Type B pancreatic cell (in vitro differentiated cells): Measurements from ENCODE around the gene RRP7A. TPM values are rescaled to one million over a fixed set of nuclear protein-coding genes. Genes with fewer than 3 reads are reported as not detected.
"Not testable (repeated sequence)": the region's sequence is repeated elsewhere in the genome, so short reads cannot be mapped to it uniquely, and the experiment has no call there.

ENCODE experiments used
- DNase-seq: peaks from one replicate; pipeline ENCODE4 v3.0.0; 2021; ENCODE audit warnings: mixed read lengths; ENCODE audit not compliant: unreplicated experiment; ENCODE audit errors: extremely low spot score
- H3K27ac Mint-ChIP-seq: 2 replicates; pipeline ENCODE4 v1.8.0; 2021; ENCODE audit warnings: mild to moderate bottlenecking, mixed read lengths
- H3K27me3 Mint-ChIP-seq: 2 replicates; pipeline ENCODE4 v1.8.0; 2021; ENCODE audit warnings: mixed read lengths
- H3K36me3 Mint-ChIP-seq: 2 replicates; pipeline ENCODE4 v1.8.0; 2021; ENCODE audit warnings: mixed read lengths
- H3K4me1 Mint-ChIP-seq: one replicate; pipeline ENCODE4 v1.8.0; 2021; ENCODE audit warnings: mixed read lengths; ENCODE audit not compliant: unreplicated experiment
- H3K4me3 Mint-ChIP-seq: 2 replicates; pipeline ENCODE4 v1.8.0; 2021; ENCODE audit warnings: mild to moderate bottlenecking, mixed read lengths
- H3K9me3 Mint-ChIP-seq: 2 replicates; pipeline ENCODE4 v1.8.0; 2021; ENCODE audit warnings: mixed read lengths
- total RNA-seq: library from RNA; stranded (reverse); gene quantifications from 2 replicates; pipeline ENCODE4 v1.2.1, GENCODE V29; 2021; ENCODE audit warnings: low replicate concordance
- TF ChIP-seq, protein P1 (sequence below): fragments of 200-600 bp; sonication (generic); conservative IDR thresholded peaks from 2 replicates; pipeline ENCODE4 v1.5.0; 2021; ENCODE audit warnings: antibody characterized with exemption, mild to moderate bottlenecking

RRP7A gene
- total RNA-seq, 1 donor from 2014 or later = 76.0 TPM

DNA sequence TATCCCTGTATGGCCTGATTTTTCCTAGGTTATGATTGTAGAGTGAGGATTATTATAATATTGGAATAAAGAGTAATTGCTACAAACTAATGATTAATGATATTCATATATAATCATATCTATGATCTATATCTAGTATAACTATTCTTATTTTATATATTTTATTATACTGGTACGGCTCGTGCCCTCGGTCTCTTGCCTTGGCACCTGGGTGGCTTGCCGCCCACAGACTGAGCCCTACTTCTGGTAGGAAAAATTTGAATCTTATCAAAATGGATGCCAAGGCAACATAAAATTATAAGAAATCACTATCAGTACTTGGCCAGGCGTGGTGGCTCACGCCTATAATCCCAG lies 32.7 kb upstream of the RRP7A start:
- H3K9me3 Mint-ChIP-seq, H3K4me1 Mint-ChIP-seq, H3K36me3 Mint-ChIP-seq, DNase-seq, H3K27ac Mint-ChIP-seq: not testable (repeated sequence)
- H3K27me3 Mint-ChIP-seq = peaks cover 12% of the 10 kb centered on the region
- peak overlapping the region; percentile 54 for H3K4me3 Mint-ChIP-seq
- TF ChIP-seq, protein P1, sequence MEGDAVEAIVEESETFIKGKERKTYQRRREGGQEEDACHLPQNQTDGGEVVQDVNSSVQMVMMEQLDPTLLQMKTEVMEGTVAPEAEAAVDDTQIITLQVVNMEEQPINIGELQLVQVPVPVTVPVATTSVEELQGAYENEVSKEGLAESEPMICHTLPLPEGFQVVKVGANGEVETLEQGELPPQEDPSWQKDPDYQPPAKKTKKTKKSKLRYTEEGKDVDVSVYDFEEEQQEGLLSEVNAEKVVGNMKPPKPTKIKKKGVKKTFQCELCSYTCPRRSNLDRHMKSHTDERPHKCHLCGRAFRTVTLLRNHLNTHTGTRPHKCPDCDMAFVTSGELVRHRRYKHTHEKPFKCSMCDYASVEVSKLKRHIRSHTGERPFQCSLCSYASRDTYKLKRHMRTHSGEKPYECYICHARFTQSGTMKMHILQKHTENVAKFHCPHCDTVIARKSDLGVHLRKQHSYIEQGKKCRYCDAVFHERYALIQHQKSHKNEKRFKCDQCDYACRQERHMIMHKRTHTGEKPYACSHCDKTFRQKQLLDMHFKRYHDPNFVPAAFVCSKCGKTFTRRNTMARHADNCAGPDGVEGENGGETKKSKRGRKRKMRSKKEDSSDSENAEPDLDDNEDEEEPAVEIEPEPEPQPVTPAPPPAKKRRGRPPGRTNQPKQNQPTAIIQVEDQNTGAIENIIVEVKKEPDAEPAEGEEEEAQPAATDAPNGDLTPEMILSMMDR = peak; percentile 22

GRCh38 chr22:42549331-42550060 lies 29.9 kb upstream of the RRP7A start:
- Mint-ChIP-seq H3K36me3 (no peaks in the 10 kb centered on the region), H3K9me3 (no peaks in the 10 kb centered on the region), H3K4me3 (no peak overlapping the region), H3K27me3 (peaks cover 15% of the 10 kb centered on the region), H3K27ac (no peak overlapping the region), H3K4me1 (peaks cover 3% of the 10 kb centered on the region)
- TF ChIP-seq, protein P1 = no peak
- no peak for DNase-seq

DNA sequence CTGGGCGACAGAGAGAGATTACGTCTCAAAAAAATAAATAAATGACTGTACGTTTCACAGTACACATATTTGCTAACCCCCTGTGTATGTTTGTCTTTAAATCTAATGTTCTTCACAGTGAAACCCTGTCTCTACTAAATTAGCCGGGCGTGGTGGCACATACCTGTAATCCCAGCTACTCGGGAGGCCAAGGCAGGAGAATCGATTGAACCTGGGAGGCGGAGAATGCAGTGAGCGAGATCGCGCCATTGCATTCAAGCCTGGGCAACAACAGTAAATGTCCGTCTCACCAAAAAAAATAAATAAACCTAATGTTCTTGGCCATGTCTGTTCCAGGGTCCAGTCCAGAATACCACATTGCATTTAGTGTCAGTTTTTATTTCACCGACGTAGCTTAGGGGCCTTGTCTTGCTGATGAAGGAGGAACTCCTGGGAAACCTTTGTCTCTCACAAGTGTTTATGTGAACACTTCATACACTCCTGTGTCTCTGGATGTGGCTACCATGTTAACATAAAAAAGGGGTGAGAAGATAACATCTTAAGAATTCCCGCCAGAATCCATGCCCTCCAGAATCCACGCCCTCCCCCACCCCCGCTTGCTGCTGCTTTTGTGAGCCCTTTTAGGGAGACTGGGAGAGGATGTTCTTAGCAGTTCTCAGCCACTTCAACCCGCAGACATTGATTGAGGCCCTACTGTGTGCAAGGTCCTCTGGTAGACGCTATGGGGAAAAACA lies 29.2 kb upstream of the RRP7A start:
- H3K4me1 Mint-ChIP-seq = peaks cover 3% of the 10 kb centered on the region
- no peak overlapping the region for H3K4me3 Mint-ChIP-seq
- H3K27me3 Mint-ChIP-seq = peaks cover 13% of the 10 kb centered on the region
- H3K9me3 Mint-ChIP-seq = no peaks in the 10 kb centered on the region
- DNase-seq = no peak
- TF ChIP-seq, protein P1 = no peak
- no peaks in the 10 kb centered on the region for H3K36me3 Mint-ChIP-seq
- H3K27ac Mint-ChIP-seq = no peak overlapping the region

- H3K27me3 Mint-ChIP-seq = peaks cover 12% of the 10 kb centered on the region
- not testable (repeated sequence) for H3K4me3 Mint-ChIP-seq, H3K36me3 Mint-ChIP-seq, H3K27ac Mint-ChIP-seq, H3K4me1 Mint-ChIP-seq, H3K9me3 Mint-ChIP-seq, DNase-seq
These were observed 28.5 kb upstream of the RRP7A start for GRCh38 chr22:42548126-42548525.

DNA sequence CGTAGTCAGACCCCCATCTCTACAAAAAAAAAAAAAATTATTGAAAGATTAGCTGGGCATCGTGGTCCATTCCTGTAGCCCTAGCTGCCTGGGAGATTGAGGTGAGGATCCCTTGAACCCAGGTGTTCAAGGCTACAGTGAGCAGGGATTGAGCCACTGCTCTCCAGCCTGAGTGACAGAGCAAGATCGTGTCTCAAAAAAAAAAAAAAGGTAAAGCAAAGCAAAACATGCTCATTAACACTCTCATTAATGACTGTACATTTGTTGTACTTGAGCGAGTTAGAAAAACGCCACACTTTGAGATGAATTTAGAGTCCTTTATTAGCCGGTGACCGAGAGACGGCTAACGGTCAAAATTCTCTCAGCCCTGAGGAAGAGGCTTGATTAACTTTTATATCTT lies 28.0 kb upstream of the RRP7A start:
- TF ChIP-seq, protein P1 = no peak

GRCh38 chr22:42544686-42545085 lies 25.1 kb upstream of the RRP7A start:
- peaks cover 3% of the 10 kb centered on the region for H3K4me1 Mint-ChIP-seq
- H3K4me3 Mint-ChIP-seq = no peak overlapping the region
- no peak overlapping the region for H3K27ac Mint-ChIP-seq
- no peaks in the 10 kb centered on the region for H3K9me3 Mint-ChIP-seq
- TF ChIP-seq, protein P1 = no peak
- peaks cover 12% of the 10 kb centered on the region for H3K27me3 Mint-ChIP-seq
- H3K36me3 Mint-ChIP-seq = no peaks in the 10 kb centered on the region
- DNase-seq = no peak

More for the DNA sequence above, 28.0 kb upstream of the RRP7A start:
- no peak overlapping the region for H3K4me3 Mint-ChIP-seq
- H3K9me3 Mint-ChIP-seq = no peaks in the 10 kb centered on the region
- no peak for DNase-seq
- H3K27me3 Mint-ChIP-seq = peaks cover 12% of the 10 kb centered on the region
- no peaks in the 10 kb centered on the region for H3K36me3 Mint-ChIP-seq
- H3K4me1 Mint-ChIP-seq = peaks cover 3% of the 10 kb centered on the region
- H3K27ac Mint-ChIP-seq = no peak overlapping the region

DNA sequence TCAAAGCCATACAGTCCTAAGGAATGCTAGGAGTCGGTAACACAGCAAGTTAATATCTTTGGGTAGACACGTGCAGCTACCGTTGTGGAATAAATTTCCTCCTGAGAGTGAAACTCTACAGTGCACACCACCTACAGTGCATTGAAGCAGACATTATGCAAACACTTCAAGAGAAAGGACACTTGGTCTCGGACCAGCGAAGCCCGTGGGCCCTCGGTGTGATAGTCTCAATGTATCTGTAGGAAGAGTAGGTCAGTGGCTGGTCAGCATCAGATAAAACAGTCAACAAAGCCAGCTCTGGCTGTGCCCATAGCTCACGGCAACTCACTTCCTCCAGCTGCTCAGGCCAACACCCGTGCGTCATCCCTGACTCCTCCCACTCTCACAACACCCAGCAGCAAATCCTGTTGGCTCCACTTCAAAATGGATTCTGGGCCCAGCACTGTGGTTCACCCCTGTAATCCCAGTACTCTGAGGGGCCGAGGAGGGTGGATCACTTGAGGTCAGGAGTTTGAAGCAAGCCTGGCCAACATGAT lies 19.7 kb upstream of the RRP7A start:
- not testable (repeated sequence) for DNase-seq, H3K27ac Mint-ChIP-seq, H3K27me3 Mint-ChIP-seq, H3K36me3 Mint-ChIP-seq, H3K9me3 Mint-ChIP-seq, H3K4me3 Mint-ChIP-seq
- H3K4me1 Mint-ChIP-seq = peaks cover 11% of the 10 kb centered on the region

GRCh38 chr22:42537199-42537831 lies 17.7 kb upstream of the RRP7A start:
- not testable (repeated sequence) for H3K4me3 Mint-ChIP-seq, H3K36me3 Mint-ChIP-seq, H3K27me3 Mint-ChIP-seq, DNase-seq, H3K9me3 Mint-ChIP-seq
- Mint-ChIP-seq H3K27ac (peak overlapping the region; percentile 11), H3K4me1 (peaks cover 18% of the 10 kb centered on the region)
